DMS53 (cell line): ENCODE data around the gene DBNL.
"Not testable (repeated sequence)": the region's sequence is repeated elsewhere in the genome, so short reads cannot be mapped to it uniquely, and the experiment has no call there.

Source experiments
- DNase-seq: peaks from one replicate; lab custom pipeline; 2025; lab: John Stamatoyannopoulos, UW

The DBNL gene

DNA sequence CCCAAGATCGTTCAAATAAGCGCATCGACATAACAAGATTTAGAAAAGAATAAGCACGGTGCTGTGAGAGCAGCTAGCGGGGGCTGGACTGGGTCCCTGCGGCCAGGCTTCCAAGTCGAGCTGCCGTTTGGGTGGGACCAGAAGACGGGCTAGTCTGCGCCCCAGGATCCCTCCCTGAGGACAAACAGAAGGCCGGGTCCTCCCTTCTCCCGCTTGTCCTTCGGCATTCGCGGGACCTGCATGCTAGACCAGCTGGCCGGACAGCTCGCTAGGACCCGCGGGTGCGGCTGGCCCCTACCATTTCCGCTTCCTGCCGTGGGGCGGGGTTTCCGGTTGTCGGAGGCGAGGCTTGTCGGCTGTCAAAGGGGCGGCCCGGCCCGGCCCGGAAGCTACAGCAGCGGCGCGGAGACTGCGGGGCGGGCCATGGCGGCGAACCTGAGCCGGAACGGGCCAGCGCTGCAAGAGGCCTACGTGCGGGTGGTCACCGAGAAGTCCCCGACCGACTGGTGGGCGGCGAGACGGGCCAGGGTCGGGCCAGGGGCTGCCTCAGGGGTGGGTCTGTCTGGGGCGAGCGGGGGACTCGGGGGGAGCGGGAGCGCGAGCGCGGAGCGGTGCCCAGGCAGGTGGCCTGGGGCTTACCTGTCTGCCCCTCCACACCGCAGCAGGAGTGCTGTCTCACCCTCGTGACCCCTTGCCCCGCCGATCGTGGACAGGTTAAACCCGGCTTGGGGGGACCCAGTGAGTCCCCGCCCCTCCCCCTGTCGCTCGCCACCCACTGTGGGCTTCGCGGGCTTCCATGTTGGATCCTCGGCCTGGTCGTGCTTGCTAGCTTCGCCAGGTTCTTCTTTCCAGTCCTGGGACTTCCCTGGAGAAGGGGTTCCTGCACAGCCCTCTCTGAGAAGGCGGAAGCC, at the start of gene DBNL:
TSS of gene DBNL (plus strand) at position 388 of the 911 bp plus-strand sequence. CDS start at position 424, 36 bp downstream.
- peak; percentile 97 for DNase-seq

DNA sequence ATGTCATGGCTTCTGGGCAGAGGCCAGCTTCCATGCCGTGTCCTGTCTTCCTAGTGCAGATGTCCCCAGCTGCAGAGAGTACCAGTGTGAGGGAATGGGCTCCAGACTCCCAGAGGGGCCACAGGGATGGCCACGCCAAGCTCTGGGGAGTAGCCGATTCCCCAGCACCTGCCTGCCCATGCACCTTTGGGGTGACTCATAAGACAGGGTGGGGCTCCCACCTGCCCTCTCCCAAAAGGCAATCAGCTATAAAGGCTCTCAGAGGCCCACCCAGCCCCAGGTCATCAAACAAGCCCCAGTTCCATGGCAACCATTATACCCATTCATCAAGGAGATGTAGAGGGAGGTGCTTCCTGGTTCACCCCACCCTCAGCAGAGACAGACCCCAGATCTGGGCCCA, 47.0 kb upstream of the DBNL start, which contains the start of gene SPDYE1:
TSS of gene SPDYE1 (plus strand) at position 366 of the 400 bp plus-strand sequence. CDS start 2,053 bp downstream, outside the sequence.
- DNase-seq = not testable (repeated sequence)

DNA sequence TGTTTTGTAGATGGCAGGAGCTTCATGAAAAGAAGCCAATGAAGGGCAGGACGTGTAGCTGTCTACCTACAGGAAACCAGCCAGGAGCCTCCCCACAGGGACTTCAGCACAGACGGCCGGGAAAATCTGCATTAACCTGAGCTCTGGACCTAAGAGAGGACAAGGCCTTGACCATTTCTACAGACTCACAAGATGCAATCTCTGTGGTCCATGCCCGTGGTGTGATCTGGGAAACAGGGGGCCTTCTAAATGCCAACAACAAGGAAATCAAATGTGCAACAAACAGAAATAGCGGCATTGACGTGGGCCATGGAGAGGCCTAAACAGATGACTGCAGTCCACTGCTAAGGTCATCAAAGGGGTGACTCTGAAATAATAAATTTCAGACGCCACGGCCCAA, 32.4 kb upstream of the DBNL start:
- DNase-seq = not testable (repeated sequence)

DNA sequence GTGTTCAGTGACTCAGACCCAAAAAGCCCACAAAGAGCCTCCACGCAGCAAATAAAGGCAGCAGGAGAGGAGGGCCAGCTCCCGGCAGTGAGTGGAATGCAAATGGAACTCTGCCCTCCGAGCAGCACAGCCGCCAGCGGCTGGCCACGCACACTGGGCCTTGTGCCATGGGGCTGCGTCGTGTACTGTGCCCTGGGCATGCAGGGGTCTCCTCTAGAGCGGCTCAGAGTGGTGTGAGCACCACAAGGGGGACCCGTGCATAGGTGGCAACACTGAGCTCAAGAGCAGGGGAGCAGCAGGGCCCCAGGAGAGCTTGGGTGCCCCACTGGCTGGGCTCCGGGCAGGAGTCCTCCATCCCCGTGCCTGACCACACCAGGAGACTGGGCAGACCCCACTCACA, 29.4 kb upstream of the DBNL start:
- DNase-seq = not testable (repeated sequence)

DNA sequence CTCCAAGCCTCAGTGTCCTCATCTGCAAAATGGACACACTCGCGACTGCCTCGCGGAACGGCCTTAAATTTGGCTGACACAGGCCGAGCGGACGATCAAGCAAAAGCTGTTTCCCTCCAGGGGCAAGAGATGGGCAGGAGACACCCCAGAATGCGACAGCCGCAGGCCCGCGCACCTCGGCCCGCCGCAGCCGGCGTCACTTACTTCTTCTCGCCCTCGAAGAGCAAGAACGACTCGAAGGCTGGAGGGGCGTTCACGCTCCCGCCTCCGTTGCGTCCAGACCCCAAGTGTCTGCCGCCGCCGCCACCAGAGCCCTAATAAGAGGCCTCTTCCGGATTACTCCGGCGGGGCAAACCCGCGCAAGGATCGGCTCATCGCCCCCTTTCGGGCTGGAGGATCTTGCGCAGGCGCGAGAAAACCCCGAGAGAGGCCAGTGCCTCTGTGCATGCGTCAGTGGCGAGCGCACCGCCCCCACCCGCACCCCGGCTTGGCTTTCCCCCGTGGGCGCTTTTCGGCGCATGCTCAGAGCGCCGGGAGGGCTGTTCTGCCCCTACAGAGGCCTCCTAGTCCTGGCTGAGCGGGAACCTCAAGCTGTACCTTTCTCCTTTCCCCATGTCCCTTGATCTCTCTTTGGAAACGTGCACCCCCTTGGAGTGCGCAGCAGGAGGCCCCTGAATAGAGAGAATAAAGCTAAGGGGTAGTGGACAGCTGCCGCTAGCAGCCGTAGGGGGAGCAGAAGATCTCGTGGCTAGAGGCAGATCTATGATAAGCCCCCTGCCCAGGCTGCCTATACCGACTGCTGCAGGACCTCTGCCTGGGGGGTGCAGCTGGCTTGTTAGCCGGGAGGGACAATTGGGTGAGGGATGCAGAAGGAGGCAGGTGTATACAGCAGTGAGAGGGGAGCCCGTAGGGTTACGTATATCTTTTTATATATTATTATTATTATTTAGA, 25.4 kb upstream of the DBNL start:
- peak; percentile 98 for DNase-seq

DNA sequence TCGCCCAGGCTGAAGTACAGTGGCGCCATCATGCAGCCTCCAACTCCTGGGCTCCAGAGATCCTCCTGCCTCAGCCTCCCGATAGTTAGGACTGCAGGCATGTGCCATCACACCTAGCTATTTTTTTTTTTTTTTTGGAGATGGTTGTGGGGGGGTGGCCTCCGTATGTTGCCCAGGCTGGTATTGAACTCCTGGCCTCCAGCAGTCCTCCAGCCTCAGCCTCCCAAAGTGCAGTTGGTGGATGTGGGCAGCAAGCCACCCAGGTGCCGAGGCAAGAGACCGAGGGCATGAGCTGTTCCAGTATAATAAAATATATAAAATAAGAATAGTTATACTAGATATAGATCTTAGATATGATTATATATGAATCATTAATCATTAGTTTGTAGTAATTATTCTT, 24.7 kb upstream of the DBNL start:
- DNase-seq = not testable (repeated sequence)

DNA sequence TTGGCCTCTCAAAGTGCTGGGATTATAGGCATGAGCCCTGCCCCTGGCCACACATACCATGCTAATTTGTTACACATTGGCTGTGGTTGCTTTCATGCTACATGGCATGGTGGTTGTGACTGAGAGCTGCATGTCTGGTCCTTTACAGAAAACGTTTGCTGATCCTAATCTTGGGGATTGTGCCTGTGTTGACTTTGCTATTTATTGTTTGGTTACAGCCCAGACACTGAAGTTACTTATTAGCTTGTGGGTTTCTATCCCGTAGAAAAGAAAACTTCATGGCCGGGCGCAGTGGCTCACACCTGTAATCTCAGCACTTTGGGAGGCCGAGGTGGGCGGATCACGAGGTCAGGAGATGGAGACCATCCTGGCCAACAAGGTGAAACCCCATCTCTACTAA, 22.4 kb upstream of the DBNL start:
- DNase-seq = not testable (repeated sequence)

DNA sequence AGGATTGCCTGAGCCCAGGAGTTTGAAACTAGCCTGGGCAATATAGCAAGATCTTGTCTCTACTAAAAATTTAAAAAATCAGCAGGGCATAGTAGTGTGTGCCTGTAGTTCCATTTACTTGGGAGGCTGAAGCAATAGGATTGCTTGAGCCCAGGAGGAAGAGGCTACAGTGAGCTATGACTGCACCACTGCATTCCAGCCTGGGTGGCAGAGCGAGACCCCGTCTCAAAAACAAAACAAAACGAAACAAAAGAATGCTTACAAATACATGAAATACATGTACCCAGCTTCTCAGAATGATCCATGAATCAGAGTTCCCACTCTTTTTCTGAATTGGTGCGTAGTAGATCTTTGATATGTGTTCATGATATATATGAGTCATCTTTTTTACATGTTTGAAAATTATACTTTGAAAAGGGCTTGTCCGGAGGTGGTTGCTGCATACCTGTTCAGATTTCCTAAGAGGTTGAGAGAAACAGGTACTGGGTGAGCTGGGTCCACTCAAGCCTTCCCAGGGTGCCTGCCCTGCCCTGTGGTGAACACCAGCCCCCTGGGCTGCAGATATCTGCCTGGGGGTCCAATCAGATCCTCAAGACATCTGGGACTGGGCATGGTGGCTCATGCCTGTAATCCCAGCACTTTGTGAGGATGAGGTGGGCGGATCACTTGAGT, 21.6 kb upstream of the DBNL start:
- not testable (repeated sequence) for DNase-seq

DNA sequence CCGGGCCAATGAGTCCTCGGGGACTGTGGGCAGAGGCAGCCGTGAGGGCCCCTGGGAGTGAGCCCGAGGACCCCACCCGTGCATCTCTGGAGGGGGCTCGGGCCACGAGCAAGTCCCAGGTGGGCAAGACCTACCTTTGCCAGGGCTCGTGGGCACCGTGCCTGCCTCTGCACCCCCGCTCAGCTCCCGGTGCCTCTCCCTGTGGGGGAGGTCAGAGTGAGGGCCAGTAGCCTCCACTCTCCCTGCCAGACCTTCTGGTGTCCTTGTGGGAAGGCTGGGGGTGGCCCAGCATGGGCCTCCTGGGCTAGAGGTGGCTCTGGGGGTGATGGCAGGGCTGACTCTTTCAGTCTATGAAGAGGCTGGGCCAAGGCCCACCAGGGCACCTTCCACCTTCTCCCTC, 15.1 kb upstream of the DBNL start:
- not testable (repeated sequence) for DNase-seq

DNA sequence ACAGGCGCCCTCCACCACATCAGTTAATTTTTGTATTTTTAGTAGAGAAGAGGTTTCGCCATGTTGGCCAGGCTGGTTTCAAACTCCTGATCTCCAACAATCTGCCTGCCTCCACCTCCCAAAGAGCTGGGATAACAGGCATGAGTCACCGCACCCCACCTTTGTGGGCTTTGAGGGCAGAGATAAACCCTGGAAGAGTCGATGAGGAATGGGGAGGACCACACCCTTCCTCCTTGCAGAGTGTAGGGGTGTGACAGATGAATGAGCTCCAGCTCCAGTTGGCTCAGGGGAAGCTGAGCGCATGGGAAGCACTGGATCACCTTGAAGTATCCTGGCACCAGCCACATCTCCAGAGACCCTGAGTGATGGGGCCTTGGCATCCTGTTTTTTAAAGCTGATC, 14.5 kb upstream of the DBNL start:
- not testable (repeated sequence) for DNase-seq

DNA sequence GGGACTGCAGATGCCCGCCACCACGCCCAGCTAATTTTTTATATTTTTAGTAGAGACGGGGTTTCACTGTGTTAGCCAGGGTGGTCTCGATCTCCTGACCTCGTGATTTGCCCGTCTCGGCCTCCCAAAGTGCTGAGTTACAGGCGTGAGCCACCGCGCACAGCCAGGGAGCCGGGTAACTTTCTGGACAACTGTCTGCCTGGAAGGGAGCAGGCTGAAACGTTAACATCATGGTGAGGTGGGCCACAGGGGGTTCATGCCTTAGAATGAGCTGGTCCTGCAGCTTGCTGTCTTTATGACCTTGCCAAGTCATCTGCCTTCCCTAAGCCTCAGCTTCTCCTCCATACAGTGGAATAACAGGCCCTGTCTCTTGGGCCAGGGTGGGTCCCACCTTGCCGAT, 13.2 kb upstream of the DBNL start:
- not testable (repeated sequence) for DNase-seq

DNA sequence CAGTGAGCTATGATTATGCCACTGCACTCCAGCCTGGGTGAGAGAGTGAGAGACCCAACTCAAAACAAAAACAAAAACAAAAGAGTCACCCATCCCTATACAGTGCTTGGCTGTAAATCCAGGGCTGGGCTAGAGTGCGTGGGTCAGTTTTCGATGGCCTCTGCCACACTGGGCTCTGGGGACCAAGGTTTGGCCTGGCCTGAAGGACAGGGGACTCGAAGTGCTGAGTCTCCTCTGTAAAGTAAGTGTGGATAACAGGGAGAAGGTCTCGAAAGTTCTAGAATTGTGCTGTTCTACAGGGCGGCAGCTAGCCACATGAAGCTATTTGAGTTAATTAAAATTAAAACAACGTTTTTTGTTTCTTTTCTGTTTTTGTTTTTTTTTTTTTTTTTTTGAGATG, 12.5 kb upstream of the DBNL start:
- DNase-seq = not testable (repeated sequence)

DNA sequence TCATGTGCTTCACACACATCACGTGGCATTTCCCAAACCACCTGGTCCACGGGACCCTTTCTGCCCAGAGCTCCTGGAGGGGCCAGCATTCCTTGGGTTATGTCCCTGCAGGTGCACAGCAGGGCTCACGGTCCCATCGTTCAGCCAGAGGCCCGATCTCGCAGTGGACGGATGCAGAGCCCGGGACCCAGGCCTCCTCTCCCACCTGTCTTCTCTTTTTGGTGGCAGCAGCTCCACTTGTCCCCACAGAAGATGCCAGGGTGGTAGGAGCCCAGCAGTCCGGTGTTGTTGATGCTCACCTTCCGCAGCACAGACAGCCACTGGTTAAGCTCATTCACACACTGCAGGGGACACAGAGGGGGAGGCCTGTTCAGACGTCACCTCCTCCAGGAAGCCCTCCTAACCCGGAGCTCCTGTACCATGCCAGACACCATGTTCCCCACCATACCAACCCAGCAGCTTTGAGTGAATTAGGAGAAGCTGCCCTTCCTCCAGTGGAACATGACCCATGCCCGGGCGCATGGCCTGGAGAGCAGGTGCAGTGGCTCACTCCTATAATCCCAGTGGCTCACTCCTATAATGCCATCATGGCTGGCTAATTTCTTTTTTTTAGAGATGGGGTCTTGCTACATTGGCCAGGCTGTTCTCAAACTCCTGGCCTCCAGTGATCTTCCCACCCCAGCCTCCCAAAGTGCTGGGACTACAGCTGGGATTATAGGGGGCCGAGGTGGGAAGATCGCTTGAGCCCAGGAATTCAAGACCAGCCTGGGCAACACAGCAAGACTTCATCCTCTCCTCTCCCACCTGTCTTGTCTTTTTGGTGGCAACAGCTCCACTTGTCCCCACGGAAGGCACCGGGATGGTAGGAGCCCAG, 10.3 kb upstream of the DBNL start:
- DNase-seq = not testable (repeated sequence)

DNA sequence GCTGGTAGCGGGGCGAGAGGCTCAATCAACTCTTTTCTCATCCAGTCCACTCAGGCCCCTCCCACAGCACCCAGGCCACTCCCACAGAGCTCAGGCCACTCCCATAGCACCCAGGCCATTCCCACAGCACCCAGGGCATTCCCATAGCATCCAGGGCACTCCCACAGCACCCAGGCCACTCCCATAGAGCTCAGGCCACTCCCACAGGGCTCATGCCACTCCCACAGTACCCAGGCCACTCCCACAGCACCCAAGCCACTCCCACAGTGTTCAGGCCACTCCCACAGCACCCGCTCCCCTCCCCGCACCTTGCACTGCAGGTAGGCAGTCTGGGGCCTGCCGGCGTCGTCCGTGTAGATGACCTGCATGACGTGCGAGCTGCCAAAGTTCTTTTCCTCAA, 8.1 kb upstream of the DBNL start:
- DNase-seq = peak; percentile 44

DNA sequence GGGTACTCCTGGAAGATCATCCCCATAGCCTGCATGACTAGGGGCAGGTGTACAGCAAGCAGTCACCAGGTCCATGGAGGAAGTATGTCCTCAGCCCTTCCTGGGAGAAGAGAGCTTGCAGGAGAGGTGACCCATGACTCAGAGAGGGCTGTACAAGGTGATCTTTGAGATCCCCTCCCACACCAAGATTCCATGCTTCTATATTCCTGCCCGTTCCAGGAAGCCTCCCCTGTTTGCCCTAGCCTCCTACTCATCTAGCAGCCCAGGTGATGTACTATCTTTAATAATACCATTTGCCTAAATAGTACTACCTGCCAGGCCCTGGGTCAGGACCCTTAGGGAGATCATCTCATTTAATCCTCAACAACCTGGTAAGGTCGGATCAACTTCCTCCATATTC, 6.6 kb upstream of the DBNL start:
- DNase-seq = peak; percentile 55

DNA sequence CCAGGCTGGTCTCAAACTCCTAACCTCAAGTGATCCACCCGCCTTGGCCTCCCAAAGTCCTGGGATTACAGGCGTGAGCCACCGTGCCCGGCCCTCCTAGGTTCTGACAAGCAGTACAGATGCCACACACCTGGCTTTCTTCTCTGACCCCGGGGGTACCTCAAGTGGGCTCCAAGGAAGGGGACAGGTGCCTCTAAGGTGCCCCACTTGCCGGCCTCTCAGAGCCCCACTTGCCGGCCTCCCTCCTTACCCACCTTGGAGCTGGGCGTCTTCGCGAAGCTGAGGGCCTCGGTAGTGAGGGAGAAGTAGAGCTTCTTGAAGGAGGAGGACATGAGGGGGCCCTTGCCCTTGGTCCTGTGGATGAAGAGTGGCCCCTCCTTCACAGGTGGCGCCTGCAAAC, 5.9 kb upstream of the DBNL start:
- DNase-seq = not testable (repeated sequence)

DNA sequence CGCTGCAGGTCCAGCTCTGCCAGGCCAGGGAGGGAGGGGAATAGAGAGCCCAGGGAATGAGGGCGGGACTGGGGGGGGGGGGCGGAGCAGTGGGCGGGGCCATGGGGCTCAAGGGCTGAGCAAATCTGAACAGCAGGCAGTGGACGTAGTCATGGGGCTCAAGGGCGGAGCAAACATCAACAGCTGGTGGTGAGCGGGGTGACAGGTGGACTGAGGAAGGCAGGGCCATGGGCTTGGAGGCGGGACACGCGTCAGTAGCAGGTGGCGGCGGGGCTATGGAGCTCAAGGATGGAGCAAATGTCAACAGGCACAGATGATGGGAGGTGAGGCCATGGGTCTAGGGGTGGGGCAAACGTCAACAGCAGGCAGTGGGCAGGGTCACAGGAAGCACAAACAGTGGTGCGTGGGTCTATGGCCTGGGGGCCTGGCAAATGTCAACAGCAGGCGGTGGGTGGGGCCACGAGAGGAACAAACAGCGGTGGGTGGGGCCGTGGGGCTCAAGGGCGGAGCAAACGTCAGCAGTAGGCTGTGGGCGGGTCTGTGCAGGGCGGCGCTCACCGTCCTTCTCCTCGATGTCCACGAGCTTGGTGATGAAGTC, 5.4 kb upstream of the DBNL start:
- peak; percentile 98 for DNase-seq

DNA sequence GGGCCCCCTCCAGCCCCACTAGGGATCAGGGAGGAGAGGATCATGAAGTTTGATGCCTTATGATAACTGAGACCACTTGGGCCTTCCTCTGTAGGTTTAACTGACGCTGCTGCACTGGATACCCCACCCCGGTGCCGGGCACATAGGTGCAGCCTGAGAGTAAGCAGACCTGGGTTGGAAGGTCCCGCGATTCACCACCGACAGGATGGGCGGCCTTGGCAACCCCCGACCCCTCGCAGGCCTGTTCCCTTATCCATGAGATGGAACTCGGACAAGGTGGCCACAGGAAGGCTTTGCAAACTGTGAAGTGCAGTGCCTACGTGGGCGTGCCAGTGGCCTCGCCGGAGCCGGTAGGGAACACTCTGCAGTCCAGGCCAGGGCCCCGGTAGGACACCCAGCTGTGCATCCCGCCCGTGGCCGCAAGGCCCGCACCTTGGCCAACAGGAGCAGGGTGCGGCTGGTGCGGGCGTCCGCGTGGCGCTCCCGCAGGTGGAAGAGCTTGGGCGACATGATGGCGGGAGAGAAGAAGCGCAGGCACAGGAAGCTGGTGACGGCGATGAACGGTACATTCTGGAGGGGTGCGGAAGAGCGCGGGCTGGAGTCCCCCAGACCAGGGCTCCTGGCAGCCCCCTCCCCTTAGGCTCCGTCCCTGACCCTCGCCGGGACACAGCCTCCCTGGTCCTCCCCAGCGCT, 4.6 kb upstream of the DBNL start:
- DNase-seq = peak; percentile 32

DNA sequence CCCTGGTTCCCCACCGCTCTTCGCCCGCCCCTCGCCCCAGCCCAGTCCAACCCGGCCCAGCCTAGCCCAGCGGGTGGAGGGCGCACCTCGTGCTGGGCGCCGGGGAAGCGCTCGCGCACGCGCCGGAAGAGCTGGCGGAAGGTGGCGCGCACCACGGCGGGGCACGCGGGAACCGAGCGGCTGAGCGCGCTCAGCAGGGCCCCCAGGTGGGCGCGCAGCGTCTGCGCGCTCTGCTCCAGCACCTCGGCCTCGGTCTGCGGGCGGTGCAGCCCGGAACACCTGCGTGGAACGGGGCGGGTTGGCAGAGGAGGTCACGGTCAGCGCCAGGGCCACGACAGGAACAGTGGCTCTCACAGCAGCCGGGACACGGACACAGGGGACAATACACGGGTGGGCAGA, 4.0 kb upstream of the DBNL start:
- peak; percentile 80 for DNase-seq

DNA sequence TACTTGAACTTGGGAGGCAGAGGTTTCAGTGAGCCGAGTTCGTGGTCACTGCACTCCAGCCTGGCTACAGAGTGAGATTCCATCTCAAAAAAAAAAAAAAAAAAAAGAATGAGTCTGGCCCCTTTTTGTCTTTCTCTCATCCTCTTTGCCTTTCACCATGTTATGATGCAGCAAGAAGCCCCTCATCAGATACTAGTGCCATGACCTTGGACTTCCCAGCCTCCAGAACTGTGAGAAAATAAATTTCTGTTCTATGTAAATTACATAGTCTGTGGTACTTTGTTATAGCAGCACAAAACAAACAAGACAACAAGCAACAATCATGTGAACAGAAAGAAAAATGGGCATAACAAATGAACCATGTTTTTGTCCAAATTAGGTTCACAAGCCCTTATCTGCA, 2.3 kb upstream of the DBNL start:
- DNase-seq = no peak
